Measurements from ENCODE around the gene SASH1. TPM values are rescaled to one million over a fixed set of nuclear protein-coding genes. Genes with fewer than 3 reads are reported as not detected.

Gene SASH1
- total RNA-seq, 1 donor, result 39.7 TPM

DNA sequence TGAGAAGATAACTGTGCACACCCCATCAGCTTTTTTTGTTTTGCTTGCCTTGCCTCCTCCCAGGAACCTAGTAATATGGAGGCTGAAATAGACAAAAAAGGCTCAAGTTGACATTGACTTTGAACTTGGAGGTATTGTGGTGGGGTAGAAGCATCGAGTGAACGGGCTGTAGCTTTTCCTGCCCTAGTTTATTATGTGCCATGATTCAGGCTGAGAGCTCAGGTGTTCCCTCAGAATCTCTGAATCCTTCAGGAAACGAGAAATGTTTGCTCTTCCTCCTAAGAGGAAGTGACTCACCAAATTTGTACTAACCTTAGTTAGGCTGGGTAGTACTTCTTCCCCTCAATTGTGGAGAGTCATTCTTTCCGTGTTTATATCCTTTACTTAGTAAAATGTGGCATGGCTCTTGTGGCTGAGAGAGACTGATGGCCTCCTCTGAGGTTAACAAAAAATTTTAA is 98.8 kb downstream of the SASH1 start:
- TF ChIP-seq, protein P1, sequence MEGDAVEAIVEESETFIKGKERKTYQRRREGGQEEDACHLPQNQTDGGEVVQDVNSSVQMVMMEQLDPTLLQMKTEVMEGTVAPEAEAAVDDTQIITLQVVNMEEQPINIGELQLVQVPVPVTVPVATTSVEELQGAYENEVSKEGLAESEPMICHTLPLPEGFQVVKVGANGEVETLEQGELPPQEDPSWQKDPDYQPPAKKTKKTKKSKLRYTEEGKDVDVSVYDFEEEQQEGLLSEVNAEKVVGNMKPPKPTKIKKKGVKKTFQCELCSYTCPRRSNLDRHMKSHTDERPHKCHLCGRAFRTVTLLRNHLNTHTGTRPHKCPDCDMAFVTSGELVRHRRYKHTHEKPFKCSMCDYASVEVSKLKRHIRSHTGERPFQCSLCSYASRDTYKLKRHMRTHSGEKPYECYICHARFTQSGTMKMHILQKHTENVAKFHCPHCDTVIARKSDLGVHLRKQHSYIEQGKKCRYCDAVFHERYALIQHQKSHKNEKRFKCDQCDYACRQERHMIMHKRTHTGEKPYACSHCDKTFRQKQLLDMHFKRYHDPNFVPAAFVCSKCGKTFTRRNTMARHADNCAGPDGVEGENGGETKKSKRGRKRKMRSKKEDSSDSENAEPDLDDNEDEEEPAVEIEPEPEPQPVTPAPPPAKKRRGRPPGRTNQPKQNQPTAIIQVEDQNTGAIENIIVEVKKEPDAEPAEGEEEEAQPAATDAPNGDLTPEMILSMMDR (IDR thresholded peaks at IDR 0.05; ENCODE audit: insufficient read depth, low read depth, low read length), result no peak
- DNase-seq (ENCODE audit: low read depth), result peak; percentile 71
- no peak overlapping the region for H3K4me3 ChIP-seq (ENCODE audit: low read depth, low read length)

GRCh38 chr6:148443798-148444560 is 101.3 kb downstream of the SASH1 start:
- DNase-seq (ENCODE audit: low read depth), result no peak
- H3K4me3 ChIP-seq (ENCODE audit: low read depth, low read length), result no peak overlapping the region
- TF ChIP-seq, protein P1 (IDR thresholded peaks at IDR 0.05; ENCODE audit: insufficient read depth, low read depth, low read length), result no peak

DNA sequence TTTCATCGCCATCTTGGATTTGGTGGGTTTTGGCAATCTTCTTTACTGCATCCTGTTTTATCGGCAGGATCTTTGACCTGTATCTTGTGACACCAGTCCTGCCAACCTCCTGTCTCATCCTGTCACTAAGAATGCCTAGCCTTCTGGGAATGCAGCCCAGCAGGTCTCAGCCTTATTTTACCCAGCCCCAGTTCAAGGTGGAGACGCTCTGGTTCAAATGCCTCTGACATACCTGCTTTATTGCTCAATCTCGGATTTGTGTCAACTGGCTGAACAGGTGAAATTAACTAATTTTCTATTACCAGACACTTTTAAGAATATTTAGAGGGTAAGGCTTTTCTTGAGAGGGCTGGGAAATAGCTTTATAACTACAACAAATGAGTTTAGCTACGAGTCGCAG is 102.5 kb downstream of the SASH1 start:
- H3K4me3 ChIP-seq (ENCODE audit: low read depth, low read length), result no peak overlapping the region
- TF ChIP-seq, protein P1 (IDR thresholded peaks at IDR 0.05; ENCODE audit: insufficient read depth, low read depth, low read length), result no peak
- DNase-seq (ENCODE audit: low read depth), result no peak

DNA sequence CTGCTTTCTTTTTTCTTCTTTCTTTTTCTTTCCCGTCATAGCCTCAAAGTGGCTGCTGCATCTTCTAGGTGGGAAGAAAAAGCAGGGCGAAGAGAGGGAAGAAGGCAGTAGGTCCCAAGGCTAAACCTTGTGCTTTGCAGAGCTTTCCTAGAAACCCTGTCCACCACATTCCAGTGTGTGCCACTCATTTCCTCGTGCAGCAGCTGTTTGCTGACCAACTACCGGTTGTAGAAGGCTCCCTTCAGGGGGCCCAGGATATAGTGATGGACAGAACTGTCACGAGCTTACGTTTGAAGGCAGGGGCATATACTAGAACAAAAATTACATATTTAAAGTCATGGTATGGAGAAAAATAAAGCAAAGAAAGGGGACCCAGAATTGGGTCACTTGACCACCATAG is 103.0 kb downstream of the SASH1 start:
- TF ChIP-seq, protein P1 (IDR thresholded peaks at IDR 0.05; ENCODE audit: insufficient read depth, low read depth, low read length), result no peak
- DNase-seq (ENCODE audit: low read depth), result peak; percentile 40
- no peak overlapping the region for H3K4me3 ChIP-seq (ENCODE audit: low read depth, low read length)

DNA sequence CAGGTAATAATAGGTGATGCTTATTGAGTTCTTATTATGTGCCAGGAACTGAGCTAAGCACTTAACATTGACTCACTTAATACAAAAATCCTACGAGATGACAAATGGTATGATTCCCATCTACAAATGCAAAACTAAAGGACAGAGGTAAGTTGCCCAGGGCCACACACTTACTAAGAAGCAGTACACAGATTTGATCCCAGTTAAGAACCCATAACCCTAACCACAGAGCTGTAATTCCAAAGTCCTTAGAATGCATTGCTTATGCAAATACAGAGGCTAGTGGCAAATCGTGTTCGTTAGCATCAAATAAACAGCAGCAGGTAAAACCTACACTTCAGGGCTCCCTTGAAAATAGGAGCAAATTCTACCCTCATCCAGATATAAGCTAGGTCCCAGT is 104.0 kb downstream of the SASH1 start:
- no peak for DNase-seq (ENCODE audit: low read depth)
- TF ChIP-seq, protein P1 (IDR thresholded peaks at IDR 0.05; ENCODE audit: insufficient read depth, low read depth, low read length), result no peak
- no peak overlapping the region for H3K4me3 ChIP-seq (ENCODE audit: low read depth, low read length)

GRCh38 chr6:148447521-148448230 is 105.0 kb downstream of the SASH1 start:
- no peak for DNase-seq (ENCODE audit: low read depth)
- H3K4me3 ChIP-seq (ENCODE audit: low read depth, low read length), result no peak overlapping the region
- TF ChIP-seq, protein P1 (IDR thresholded peaks at IDR 0.05; ENCODE audit: insufficient read depth, low read depth, low read length), result no peak
